Aorta (tissue), 5 donors: ENCODE results near the gene MYL12A. TPM values are rescaled to one million over a fixed set of nuclear protein-coding genes. Genes with fewer than 3 reads are reported as not detected.

Source experiments
- ATAC-seq: fragments of 200-7000 bp; cut with Tn5 transposase; one replicate; pipeline ENCODE4 v1.9.1; 2022; ENCODE audit warnings: moderate library complexity; ENCODE audit not compliant: low FRiP score
- DNase-seq, 2 donors: peaks; one replicate each; pipeline ENCODE4 v3.0.0-alpha.2; 2020
- H3K27ac ChIP-seq, 2 donors: one replicate each; pipeline ENCODE4 v1.5.1; 2013; ENCODE audit warnings: low read length in 2 of 2, mild to moderate bottlenecking in 2 of 2, moderate library complexity in 2 of 2, control low read depth in 1 of 2, inconsistent platforms in 1 of 2, low read depth in 1 of 2
- H3K27me3 ChIP-seq, 2 donors: one replicate each; pipeline ENCODE4 v1.6.1; 2013; ENCODE audit warnings: control low read depth in 1 of 2, low read length in 1 of 2, mild to moderate bottlenecking in 1 of 2, moderate library complexity in 1 of 2; ENCODE audit not compliant: insufficient read depth in 2 of 2, control insufficient read depth in 1 of 2
- H3K36me3 ChIP-seq, 2 donors: one replicate each; pipeline ENCODE4 v1.6.1; 2013; ENCODE audit warnings: control low read depth in 1 of 2, low read length in 1 of 2, mild to moderate bottlenecking in 1 of 2; ENCODE audit not compliant: insufficient read depth in 2 of 2, control insufficient read depth in 1 of 2
- H3K4me1 ChIP-seq, 2 donors: one replicate each; pipeline ENCODE4 v1.6.1; 2013; ENCODE audit warnings: low read length in 2 of 2, control low read depth in 1 of 2, mild to moderate bottlenecking in 1 of 2, moderate library complexity in 1 of 2; ENCODE audit not compliant: insufficient read depth in 2 of 2, control insufficient read depth in 1 of 2
- H3K4me3 ChIP-seq, 2 donors: one replicate each; pipeline ENCODE4 v1.5.1; 2013; ENCODE audit warnings: low read length in 2 of 2, control low read depth in 1 of 2, mild to moderate bottlenecking in 1 of 2
- H3K9me3 ChIP-seq: one replicate; pipeline ENCODE4 v1.6.1; 2013; ENCODE audit warnings: mild to moderate bottlenecking, low read length; ENCODE audit not compliant: control insufficient read depth
- WGBS, 2 donors: extraction: QIAGEN DNeasy Blood & Tissue Kit; methylation state at CpG; one replicate each; pipeline ENCODE4 v1.1.7; 2013; 5-methylcytosine and 5-hydroxymethylcytosine counted together
- intact Hi-C, 2 donors: fragments of 100-400 bp; cut with DNase I; formaldehyde crosslinking; loops; one replicate each; pipeline versions ENCODE4 v1.14.2 to v1.15.0; 2022
- polyA plus RNA-seq, 2 donors: library from polyadenylated mRNA; stranded (reverse); fragments of 200-250 nt; gene quantifications; one replicate each; pipeline ENCODE4 v1.2.3, GENCODE V29; 2013
- total RNA-seq, 2 donors: library from RNA; stranded (reverse); fragmentation: NEBNext Ultra II Directional; extraction: Animal tissue kit (Norgen Biotek cat#: 25700); gene quantifications; one replicate each; pipeline ENCODE4 v1.2.1, GENCODE V29; 2021
- donor health status: healthy with polysubstance abuse.
- donor health status: Bipolar disorder and iron deficiency.
- donor health status: DM: no; HTN: no; CAD: no.
- donor health status: DM: no; HTN: no; CAD: no.
- donor health status: DM: yes; HTN: yes; CAD: no.

The MYL12A gene
- total and polyA plus RNA-seq, 4 donors, result 414 to 848 (median 661) TPM

GRCh38 chr18:3254725-3255124 lies 7.1 kb downstream of the MYL12A start:
- no peaks in the 10 kb centered on the region for H3K27me3 ChIP-seq
- H3K27ac ChIP-seq, result peak overlapping the region; percentile 59 to 67
- intact Hi-C loops, result no loop called here
- no peak for DNase-seq
- H3K4me3 ChIP-seq, result no peak overlapping the region
- peaks cover 0 to 6% of the 10 kb centered on the region in 2 donors for H3K4me1 ChIP-seq
- H3K36me3 ChIP-seq, result peaks cover 2 to 13% of the 10 kb centered on the region in 2 donors
- H3K9me3 ChIP-seq, result no peaks in the 10 kb centered on the region
- ATAC-seq, result no peak
- 35 to 42% methylated on average over 4 of the region's 4 CpGs for WGBS, 2 donors

- whole genome bisulfite sequencing, 2 donors, result 19 to 28% methylated on average over 5 of the region's 5 CpGs
- no peak for ATAC-seq
- Histone ChIP-seq H3K36me3 (peaks cover 2 to 13% of the 10 kb centered on the region in 2 donors), H3K27me3 (no peaks in the 10 kb centered on the region), H3K4me3 (no peak overlapping the region), H3K27ac (peak overlapping the region; percentile 67 to 68), H3K9me3 (no peaks in the 10 kb centered on the region), H3K4me1 (peaks cover 0 to 5% of the 10 kb centered on the region in 2 donors)
- DNase-seq, result no peak
- intact Hi-C loops, result no loop called here
Observed at GRCh38 chr18:3255611-3256165, 8.1 kb downstream of the MYL12A start.

DNA sequence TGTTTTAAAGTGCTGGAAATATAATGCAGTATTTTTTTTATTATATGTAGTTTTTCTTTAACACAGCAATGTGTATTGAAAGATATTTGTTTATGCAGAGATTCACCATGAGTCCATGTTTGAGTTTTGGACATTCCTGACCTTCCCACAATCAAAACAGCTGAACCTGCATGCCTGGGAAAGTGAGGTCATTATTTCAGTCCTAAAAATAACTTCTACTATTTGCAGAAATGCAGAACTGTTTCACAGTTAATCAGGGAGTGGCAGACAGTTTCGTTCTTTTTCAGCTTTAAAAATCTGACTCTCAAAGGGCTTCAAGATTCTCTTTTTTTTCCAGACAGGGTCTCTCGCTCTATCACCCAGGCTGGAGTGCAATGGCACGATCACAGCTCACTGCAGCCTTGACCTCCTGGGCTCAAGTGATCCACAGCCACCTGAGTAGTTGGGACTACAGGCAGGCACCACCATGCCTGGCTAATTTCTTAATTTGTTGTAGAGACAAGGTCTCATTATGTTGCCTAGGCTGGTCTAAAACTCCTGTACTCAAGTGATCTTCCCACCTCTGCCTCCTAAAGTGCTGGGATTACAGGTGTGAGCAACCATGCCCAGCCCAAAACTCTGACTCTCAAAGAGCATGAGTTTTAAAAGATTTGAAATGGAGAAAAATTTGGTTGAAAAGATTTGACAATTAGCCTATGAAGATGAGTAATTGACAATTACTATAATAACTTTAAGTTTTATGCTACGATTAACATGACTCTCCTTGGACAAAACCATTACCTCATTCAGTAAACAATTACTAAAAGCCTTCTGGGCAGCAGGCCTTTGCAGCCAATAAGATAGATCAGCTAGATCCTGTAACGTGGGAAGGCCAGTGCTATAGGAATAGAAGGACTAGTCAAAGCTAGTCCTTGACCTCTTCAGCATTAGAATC lies 9.4 kb downstream of the MYL12A start:
- H3K4me3 ChIP-seq, result no peak overlapping the region
- H3K27ac ChIP-seq, result peak overlapping the region; percentile 29 to 91
- no peaks in the 10 kb centered on the region for H3K27me3 ChIP-seq
- ATAC-seq, result peak; percentile 43
- peaks cover 0 to 5% of the 10 kb centered on the region in 2 donors for H3K4me1 ChIP-seq
- H3K9me3 ChIP-seq, result no peaks in the 10 kb centered on the region
- peaks cover 2 to 13% of the 10 kb centered on the region in 2 donors for H3K36me3 ChIP-seq
- 4 to 10% methylated on average over 5 of the region's 5 CpGs for WGBS, 2 donors
- no peak for DNase-seq
- intact Hi-C loops, result no loop called here

DNA sequence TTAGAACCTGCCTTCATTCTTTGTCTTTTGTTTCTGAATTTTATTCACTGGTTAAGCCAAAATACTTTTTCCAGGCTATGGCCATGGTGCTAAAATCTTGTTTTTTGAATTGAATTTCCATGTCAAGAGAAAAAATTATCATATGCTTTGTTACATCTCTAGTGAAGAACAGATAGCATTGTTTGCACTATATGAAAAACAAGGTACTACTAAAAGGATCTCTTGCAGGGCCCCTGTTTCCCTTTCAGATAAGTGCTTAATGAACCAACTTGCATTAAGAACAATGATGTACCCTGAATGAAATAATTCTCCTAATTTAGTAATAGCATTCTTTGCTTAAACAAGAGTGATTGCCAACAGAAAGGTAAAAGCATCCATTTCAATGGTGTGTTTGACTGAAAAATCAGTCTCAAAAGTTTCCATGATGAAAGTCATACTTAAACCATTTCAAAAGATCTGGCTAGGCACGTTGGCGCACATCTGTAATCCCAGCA lies 10.1 kb downstream of the MYL12A start:
- H3K36me3 ChIP-seq, result peaks cover 2 to 13% of the 10 kb centered on the region in 2 donors
- 54 to 71% methylated on average over 2 of the region's 2 CpGs for WGBS, 2 donors
- H3K27ac ChIP-seq, result peak overlapping the region; percentile 15 to 72
- no peak for DNase-seq
- ATAC-seq, result no peak
- H3K9me3 ChIP-seq, result no peaks in the 10 kb centered on the region
- no peak overlapping the region for H3K4me3 ChIP-seq
- H3K4me1 ChIP-seq, result peaks cover 0 to 5% of the 10 kb centered on the region in 2 donors
- intact Hi-C loops, result no loop called here
- H3K27me3 ChIP-seq, result no peaks in the 10 kb centered on the region

DNA sequence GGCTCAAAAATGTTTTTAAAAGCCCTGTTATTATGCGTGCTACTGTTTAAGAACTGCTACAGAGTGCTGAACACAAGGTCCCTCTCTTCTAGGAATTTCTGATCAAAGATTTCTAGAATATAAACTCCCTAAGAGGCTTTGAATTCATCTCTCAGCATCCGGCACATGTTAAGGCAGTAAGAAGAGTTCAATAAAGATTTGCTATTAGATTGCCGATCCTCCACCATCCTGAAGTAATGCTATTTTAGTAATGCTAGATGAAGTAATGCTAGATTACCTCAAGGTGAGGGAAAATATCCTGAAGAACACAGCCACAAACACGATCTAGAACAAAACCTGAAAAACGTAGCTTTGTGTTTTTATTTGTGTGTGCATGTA lies 13.4 kb downstream of the MYL12A start:
- Histone ChIP-seq H3K4me3 (peak overlapping the region; percentile 37 to 87), H3K36me3 (peaks cover 0 to 4% of the 10 kb centered on the region in 2 donors), H3K9me3 (no peaks in the 10 kb centered on the region), H3K27ac (peak overlapping the region; percentile 66 to 87), H3K4me1 (peaks cover 0 to 7% of the 10 kb centered on the region in 2 donors), H3K27me3 (no peaks in the 10 kb centered on the region)
- no peak for ATAC-seq
- intact Hi-C loops, result loop anchor here (5.0 to 10.0 kb wide), 3 partner anchors 191 to 714 kb away; partner anchors contain the start of gene TGIF1 (in 1 of the 2)
- no peak for DNase-seq
- WGBS, 2 donors, result 16 to 19% methylated on average over 5 of the region's 5 CpGs

- no peaks in the 10 kb centered on the region for H3K27me3 ChIP-seq
- WGBS, 2 donors, result 0 to 1% methylated on average over 77 to 84 of the region's 84 CpGs
- H3K27ac ChIP-seq, result peak within 1 kb of the TSS; percentile 66 to 87
- peaks cover 0 to 7% of the 10 kb centered on the region in 2 donors for H3K4me1 ChIP-seq
- intact Hi-C loops, result loop anchor here (5.0 to 10.0 kb wide), 3 partner anchors 191 to 713 kb away; partner anchors contain the start of gene TGIF1 (in 1 of the 2)
- peaks cover 0 to 4% of the 10 kb centered on the region in 2 donors for H3K36me3 ChIP-seq
- H3K4me3 ChIP-seq, result peak within 1 kb of the TSS; percentile 65 to 87
- ATAC-seq, result peak; percentile 95
- no peaks in the 10 kb centered on the region for H3K9me3 ChIP-seq
- DNase-seq, result peak; percentile 87 to 92
Observed at GRCh38 chr18:3261373-3262233, 14.0 kb downstream of the MYL12A start, which contains the start of gene MYL12B. Gene MYL12B (plus strand): TSS chr18:3262133. CDS start chr18:3272899, 10,766 bp downstream.

DNA sequence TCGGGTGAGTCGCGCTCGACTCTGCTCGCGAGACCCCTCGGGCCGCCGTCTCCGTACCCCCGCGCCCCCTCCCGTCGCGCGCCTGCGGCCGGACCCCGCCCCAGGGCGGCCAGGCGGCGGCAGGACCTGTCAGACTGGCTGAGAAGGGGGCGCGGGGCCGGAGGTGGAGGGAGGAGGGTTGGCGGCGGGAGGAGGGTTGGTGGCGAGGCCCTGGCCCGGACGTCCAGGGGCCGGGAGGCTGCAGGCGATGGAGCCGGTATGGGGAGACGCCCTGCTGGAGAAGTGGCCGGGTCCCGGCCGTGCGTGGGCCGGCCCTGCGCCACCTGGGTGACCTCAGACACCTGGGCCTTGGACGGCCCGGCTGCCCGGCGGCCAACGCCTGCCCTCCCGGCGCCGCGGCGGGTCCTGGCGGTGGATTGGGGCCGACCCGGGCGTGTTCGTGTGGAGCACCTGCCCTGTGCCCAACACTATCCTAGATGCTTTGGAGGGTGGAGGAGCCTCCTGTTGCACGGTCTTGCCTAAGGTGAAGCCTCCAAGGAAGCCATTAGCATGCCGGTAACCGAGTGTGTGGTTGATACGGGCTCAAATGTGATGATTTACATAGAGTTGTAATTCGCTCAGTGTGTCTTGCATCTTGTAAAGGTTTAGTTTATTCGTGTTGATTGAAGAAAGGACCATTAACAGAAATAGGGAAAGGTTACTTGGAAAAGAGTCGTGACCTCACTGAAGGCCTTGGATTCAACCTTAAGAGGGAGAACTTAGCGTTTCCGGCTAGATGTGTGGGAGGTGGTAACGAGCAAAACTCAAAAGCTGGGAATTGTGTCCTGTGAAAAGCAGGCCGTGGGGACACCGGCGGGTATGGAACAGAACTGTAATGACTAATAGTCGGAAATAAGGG lies 14.9 kb downstream of the MYL12A start:
- intact Hi-C loops, result loop anchor here (5.0 to 10.0 kb wide), 3 partner anchors 190 to 712 kb away; partner anchors contain the start of gene TGIF1 (in 1 of the 2)
- Histone ChIP-seq H3K4me1 (peaks cover 0 to 12% of the 10 kb centered on the region in 2 donors), H3K9me3 (no peaks in the 10 kb centered on the region), H3K27ac (peak overlapping the region; percentile 66 to 87), H3K36me3 (peaks cover 0 to 4% of the 10 kb centered on the region in 2 donors), H3K4me3 (peak overlapping the region; percentile 65 to 87), H3K27me3 (no peaks in the 10 kb centered on the region)
- 0% methylated on average over 62 to 69 of the region's 69 CpGs for WGBS, 2 donors
- ATAC-seq (peak; percentile 22), DNase-seq (no peak)
